ENCODE data around the gene MVD.

DNA sequence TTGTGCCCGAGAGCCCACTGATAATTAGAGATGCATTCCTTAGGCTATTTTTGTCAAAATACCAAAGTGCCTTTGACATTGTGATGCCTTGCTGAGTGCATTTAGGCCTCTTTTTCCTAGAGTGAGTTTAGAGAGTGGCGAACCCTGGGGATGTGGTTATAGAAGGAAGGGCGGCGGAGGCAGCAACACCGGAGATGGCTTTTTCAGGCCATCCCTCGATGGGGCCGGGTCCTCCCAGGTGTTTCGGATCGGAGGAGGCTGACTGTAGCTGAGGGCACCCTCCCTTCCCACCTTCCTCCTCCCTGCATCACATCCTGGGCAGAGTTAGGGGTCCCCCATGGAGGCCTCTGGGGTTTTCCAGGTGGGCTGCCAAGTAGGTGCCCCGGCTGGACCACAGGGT is 30.0 kb upstream of the MVD start:
- TF ChIP-seq, protein P1, sequence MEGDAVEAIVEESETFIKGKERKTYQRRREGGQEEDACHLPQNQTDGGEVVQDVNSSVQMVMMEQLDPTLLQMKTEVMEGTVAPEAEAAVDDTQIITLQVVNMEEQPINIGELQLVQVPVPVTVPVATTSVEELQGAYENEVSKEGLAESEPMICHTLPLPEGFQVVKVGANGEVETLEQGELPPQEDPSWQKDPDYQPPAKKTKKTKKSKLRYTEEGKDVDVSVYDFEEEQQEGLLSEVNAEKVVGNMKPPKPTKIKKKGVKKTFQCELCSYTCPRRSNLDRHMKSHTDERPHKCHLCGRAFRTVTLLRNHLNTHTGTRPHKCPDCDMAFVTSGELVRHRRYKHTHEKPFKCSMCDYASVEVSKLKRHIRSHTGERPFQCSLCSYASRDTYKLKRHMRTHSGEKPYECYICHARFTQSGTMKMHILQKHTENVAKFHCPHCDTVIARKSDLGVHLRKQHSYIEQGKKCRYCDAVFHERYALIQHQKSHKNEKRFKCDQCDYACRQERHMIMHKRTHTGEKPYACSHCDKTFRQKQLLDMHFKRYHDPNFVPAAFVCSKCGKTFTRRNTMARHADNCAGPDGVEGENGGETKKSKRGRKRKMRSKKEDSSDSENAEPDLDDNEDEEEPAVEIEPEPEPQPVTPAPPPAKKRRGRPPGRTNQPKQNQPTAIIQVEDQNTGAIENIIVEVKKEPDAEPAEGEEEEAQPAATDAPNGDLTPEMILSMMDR (IDR thresholded peaks at IDR 0.05; ENCODE audit: low read length) = no peak
- no peak for TF ChIP-seq EZH2 (IDR thresholded peaks at IDR 0.05; ENCODE audit: borderline replicate concordance, low read length)

All from OCI-LY1 (cell line).